ENCODE results near the gene ZNF287.

- TF ChIP-seq, protein P1, sequence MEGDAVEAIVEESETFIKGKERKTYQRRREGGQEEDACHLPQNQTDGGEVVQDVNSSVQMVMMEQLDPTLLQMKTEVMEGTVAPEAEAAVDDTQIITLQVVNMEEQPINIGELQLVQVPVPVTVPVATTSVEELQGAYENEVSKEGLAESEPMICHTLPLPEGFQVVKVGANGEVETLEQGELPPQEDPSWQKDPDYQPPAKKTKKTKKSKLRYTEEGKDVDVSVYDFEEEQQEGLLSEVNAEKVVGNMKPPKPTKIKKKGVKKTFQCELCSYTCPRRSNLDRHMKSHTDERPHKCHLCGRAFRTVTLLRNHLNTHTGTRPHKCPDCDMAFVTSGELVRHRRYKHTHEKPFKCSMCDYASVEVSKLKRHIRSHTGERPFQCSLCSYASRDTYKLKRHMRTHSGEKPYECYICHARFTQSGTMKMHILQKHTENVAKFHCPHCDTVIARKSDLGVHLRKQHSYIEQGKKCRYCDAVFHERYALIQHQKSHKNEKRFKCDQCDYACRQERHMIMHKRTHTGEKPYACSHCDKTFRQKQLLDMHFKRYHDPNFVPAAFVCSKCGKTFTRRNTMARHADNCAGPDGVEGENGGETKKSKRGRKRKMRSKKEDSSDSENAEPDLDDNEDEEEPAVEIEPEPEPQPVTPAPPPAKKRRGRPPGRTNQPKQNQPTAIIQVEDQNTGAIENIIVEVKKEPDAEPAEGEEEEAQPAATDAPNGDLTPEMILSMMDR (IDR thresholded peaks at IDR 0.05; ENCODE audit: borderline replicate concordance, extremely low read depth, low read length, poor library complexity, severe bottlenecking), result no peak
- TF ChIP-seq EZH2 (IDR thresholded peaks at IDR 0.05; ENCODE audit: borderline replicate concordance, low read depth, low read length, severe bottlenecking), result no peak
These were observed 51.5 kb downstream of the ZNF287 start for GRCh38 chr17:16517477-16517876.

Measured in DND-41 (cell line).